Measurements from ENCODE around the gene NAB2. TPM values are rescaled to one million over a fixed set of nuclear protein-coding genes. Genes with fewer than 3 reads are reported as not detected.
"Not testable (repeated sequence)": the region's sequence is repeated elsewhere in the genome, so short reads cannot be mapped to it uniquely, and the experiment has no call there.

Gene NAB2
- total and polyA plus RNA-seq, 12 donors, result 9.5 to 20.2 (median 13.1) TPM

GRCh38 chr12:57049890-57050289 lies 39.0 kb upstream of the NAB2 start, which contains the start of gene MYO1A:
Gene MYO1A, minus strand, starts transcription at chr12:57050129. Its CDS starts 1,806 bp downstream, at chr12:57048323.
- H3K9me3 ChIP-seq, result no peaks in the 10 kb centered on the region
- no peak for TF ChIP-seq CTCF (IDR thresholded peaks at IDR 0.05)
- 26 to 54% methylated on average over 2 of the region's 2 CpGs for WGBS, 2 donors
- DNase-seq (no peak), ATAC-seq (no peak)
- peaks cover 0 to 29% (median 0%) of the 10 kb centered on the region in 9 donors for H3K4me1 ChIP-seq
- no peak within 1 kb of the TSS for H3K4me3 ChIP-seq
- H3K27ac ChIP-seq, result no peak within 1 kb of the TSS
- no peaks in the 10 kb centered on the region for H3K36me3 ChIP-seq
- H3K27me3 ChIP-seq, result peaks cover 0 to 10% (median 5%) of the 10 kb centered on the region in 7 donors
- intact Hi-C loops (cut with DNase I), result loop anchor here in 1 of 10 donors (10.0 kb wide), 1 partner anchor 285 kb away; the partner anchor contains the start of gene HSD17B6

- no peaks in the 10 kb centered on the region for H3K9me3 ChIP-seq
- peaks cover 0 to 27% (median 0%) of the 10 kb centered on the region in 9 donors for H3K4me1 ChIP-seq
- no peak for TF ChIP-seq CTCF (IDR thresholded peaks at IDR 0.05)
- no peak overlapping the region for H3K27ac ChIP-seq
- intact Hi-C loops (cut with DNase I), result loop anchor here in 1 of 10 donors (10.0 kb wide), 1 partner anchor 286 kb away; the partner anchor contains the start of gene HSD17B6
- no peak overlapping the region for H3K4me3 ChIP-seq
- H3K27me3 ChIP-seq, result peaks cover 0 to 6% (median 4%) of the 10 kb centered on the region in 7 donors
- H3K36me3 ChIP-seq, result peaks cover 0 to 2% (median 0%) of the 10 kb centered on the region in 9 donors
- DNase-seq, result no peak
- no peak for ATAC-seq
- 92 to 94% methylated on average over 1 of the region's 1 CpG for WGBS, 2 donors
Measured at GRCh38 chr12:57051011-57051410, 37.9 kb upstream of the NAB2 start.

GRCh38 chr12:57053146-57053545 lies 35.8 kb upstream of the NAB2 start:
- H3K9me3 ChIP-seq, DNase-seq, H3K4me3 ChIP-seq, ATAC-seq, H3K4me1 ChIP-seq, H3K27ac ChIP-seq, H3K27me3 ChIP-seq: not testable (repeated sequence)
- peaks cover 0 to 23% (median 0%) of the 10 kb centered on the region in 9 donors for H3K36me3 ChIP-seq
- 96 to 99% methylated on average over 4 of the region's 4 CpGs for WGBS, 2 donors
- intact Hi-C loops (cut with DNase I), result loop anchor here in 1 of 10 donors (10.0 kb wide), 1 partner anchor 288 kb away; the partner anchor contains the start of gene HSD17B6

GRCh38 chr12:57053901-57054300 lies 35.0 kb upstream of the NAB2 start:
- WGBS, 2 donors, result 94 to 96% methylated on average over 4 of the region's 4 CpGs
- ATAC-seq, H3K27ac ChIP-seq, H3K27me3 ChIP-seq, H3K4me3 ChIP-seq, H3K9me3 ChIP-seq, DNase-seq, H3K4me1 ChIP-seq: not testable (repeated sequence)
- intact Hi-C loops (cut with DNase I), result loop anchor here in 1 of 10 donors (10.0 kb wide), 1 partner anchor 289 kb away; the partner anchor contains the start of gene HSD17B6
- H3K36me3 ChIP-seq, result peaks cover 0 to 30% (median 0%) of the 10 kb centered on the region in 9 donors

GRCh38 chr12:57055824-57056223 lies 33.1 kb upstream of the NAB2 start:
- intact Hi-C loops (cut with DNase I), result loop anchor here in 5 of 10 donors (5.0 to 10.0 kb wide), 3 partner anchors 44 to 299 kb away; partner anchors contain the start of gene HSD17B6 (in 1 of the 5)
- TF ChIP-seq CTCF (IDR thresholded peaks at IDR 0.05), result no peak
- no peak overlapping the region for H3K4me3 ChIP-seq
- DNase-seq (no peak), ATAC-seq (no peak)
- H3K9me3 ChIP-seq, result no peaks in the 10 kb centered on the region
- peaks cover 0 to 49% (median 0%) of the 10 kb centered on the region in 9 donors for H3K36me3 ChIP-seq
- no peaks in the 10 kb centered on the region for H3K27me3 ChIP-seq
- 68 to 71% methylated on average over 3 of the region's 3 CpGs for WGBS, 2 donors
- H3K27ac ChIP-seq, result no peak overlapping the region
- no peaks in the 10 kb centered on the region for H3K4me1 ChIP-seq

All from heart right ventricle (tissue), 16 donors.